K562 treated with DMSO at 1 percent for 12 hours (cell line): Measurements from ENCODE around the gene NFX1. TPM values are rescaled to one million over a fixed set of nuclear protein-coding genes. Genes with fewer than 3 reads are reported as not detected.

Experiments
- total RNA-seq: library from RNA; unstranded; fragments of 300-600 nt; gene quantifications from 2 replicates; pipeline ENCODE4 v1.2.3, GENCODE V29; 2022; ENCODE audit not compliant: insufficient read depth

The NFX1 gene
- 9.1 and 19.3 TPM in 2 replicates for total RNA-seq

DNA sequence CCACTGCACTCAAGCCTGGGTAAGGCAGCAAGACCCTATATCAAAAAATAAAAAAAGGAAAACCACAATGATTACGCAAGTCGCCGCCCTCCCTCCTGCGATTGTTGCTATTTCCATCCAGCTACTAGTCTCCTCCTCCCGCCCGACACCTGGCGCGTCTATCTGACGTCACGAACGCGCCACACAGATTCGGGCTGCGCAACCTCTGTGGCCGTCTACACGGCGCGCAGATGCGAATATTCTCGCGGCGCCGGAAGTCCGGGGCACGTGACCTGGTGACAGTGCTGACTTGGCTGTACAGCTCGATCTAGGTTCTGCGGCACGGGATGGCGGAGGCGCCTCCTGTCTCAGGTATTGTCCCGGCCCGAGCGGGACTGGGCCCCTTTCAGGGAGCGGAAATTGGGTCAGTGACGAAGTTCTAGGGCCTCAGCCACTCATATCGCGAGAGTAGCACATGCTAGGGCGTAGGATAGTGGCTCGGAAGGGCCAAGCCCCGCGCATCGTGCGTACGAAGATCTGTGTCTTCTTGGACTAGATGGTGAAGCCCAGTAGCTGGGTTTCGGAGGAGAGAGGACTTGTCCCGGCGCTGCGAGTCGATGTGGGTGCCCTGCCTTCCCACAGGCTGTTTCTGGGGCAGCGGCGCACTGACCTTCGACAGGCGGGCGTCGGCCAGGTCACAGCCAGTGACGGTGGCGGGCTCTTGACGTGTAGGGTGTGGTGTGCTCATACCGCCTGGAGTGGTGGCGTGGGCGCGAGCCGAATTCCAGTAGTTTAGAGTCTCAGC lies at the start of gene NFX1:
Gene NFX1, plus strand, starts transcription at position 270 of the 784 bp plus-strand sequence. Its CDS starts 57 bp downstream, at position 327.

DNA sequence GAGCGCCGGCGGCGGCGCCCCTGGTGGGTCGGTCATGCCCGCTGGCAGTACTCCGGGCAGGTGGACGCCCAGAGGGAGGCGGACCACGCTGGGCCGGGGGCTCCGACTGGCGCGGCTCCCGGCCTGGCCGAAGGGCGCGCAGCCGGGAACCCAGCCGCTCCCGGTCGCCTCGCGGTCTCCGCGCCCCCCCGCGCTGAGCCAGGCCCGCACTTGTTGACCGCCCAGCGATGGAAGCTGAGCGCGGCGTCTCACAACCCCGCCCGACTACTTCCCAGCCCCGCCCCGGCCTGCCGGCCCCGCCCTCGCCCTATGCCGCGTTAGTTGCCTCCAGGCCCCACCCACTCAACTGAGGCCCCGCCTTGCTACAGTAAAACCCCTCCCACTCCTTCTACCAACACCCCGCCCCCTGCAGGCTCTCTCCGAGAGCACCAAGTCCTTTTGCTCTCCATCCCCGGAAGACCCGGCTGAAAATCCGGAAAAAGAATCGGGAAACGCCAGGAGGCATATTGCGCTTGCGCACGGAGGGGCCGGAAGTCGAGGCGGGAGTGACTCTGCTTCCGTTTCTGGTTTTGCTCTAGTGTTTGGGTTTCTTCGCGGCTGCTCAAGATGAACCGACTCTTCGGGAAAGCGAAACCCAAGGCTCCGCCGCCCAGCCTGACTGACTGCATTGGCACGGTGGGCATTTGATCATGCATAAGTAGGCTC lies 25.7 kb upstream of the NFX1 start, which contains the start of the genes BAG1 and CHMP5:
Gene BAG1, minus strand, starts transcription at position 236 of the 705 bp plus-strand sequence.
Gene CHMP5, plus strand, starts transcription at position 577 of the 705 bp plus-strand sequence. Its CDS starts 30 bp downstream, at position 607.

DNA sequence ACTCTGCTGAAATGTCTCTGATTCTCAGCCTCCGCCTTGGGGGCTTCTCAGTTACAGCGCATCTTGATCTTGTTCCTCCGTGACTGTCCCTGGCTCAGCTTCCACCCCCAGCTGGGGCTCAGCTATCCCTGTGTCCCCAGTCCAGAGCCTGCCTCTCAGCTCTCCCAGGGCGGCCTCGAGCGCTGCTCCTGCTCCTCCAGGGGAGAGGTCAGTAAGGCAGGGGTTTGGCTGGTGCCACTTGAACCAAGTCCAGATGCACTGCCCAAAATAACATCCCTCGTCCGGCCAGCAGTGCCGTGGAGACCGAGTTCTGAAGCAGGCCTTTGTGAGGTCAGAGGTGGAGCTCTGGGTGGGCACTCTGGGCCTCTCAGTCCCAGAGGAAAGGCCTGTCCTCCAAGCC lies 112.1 kb downstream of the NFX1 start, which contains the start of gene AQP7:
Gene AQP7, minus strand, starts transcription at position 198 of the 400 bp plus-strand sequence. CDS start 1,306 bp downstream, outside the sequence.

Other genes with a start within 250 kb of the NFX1 start
- 5.1 and 11.5 TPM in 2 replicates for gene SMU1, start 213.8 kb upstream of the NFX1 start, total RNA-seq
- gene B4GALT1, start 123.2 kb upstream of the NFX1 start, total RNA-seq = 13.1 and 39.9 TPM in 2 replicates
- not detected in 2 replicates for gene SPINK4, start 50.3 kb upstream of the NFX1 start, total RNA-seq
- 102 and 105 TPM in 2 replicates for gene BAG1, start 25.8 kb upstream of the NFX1 start, total RNA-seq
- gene CHMP5, start 25.5 kb upstream of the NFX1 start, total RNA-seq = 55.2 and 62.3 TPM in 2 replicates
- gene AQP7, start 112.1 kb downstream of the NFX1 start, total RNA-seq = not detected in 2 replicates
- 18.6 and 20.0 TPM in 2 replicates for gene AQP3, start 157.1 kb downstream of the NFX1 start, total RNA-seq
- 10.1 and 14.7 TPM in 2 replicates for gene NOL6, start 183.4 kb downstream of the NFX1 start, total RNA-seq
- 1.5 and 2.6 TPM in 2 replicates for gene ANKRD18B, start 233.7 kb downstream of the NFX1 start, total RNA-seq